KOPT-K1 (cell line): ENCODE data around the gene RNF144B.

Source experiments
- H3K27ac ChIP-seq: fragments of 200-600 bp; sonication (generic); 2 replicates; pipeline ENCODE4 v1.5.1; 2016; ENCODE audit warnings: antibody characterized with exemption, mild to moderate bottlenecking, low read depth, low read length; ENCODE audit not compliant: poor library complexity, severe bottlenecking
- H3K36me3 ChIP-seq: fragments of 200-600 bp; sonication (generic); 2 replicates; pipeline ENCODE4 v1.5.1; 2017; ENCODE audit warnings: antibody characterized with exemption, mild to moderate bottlenecking, low read length, moderate library complexity; ENCODE audit not compliant: insufficient read depth
- H3K9me3 ChIP-seq: fragments of 200-600 bp; sonication (generic); 2 replicates; pipeline ENCODE4 v1.5.1; 2017; ENCODE audit warnings: antibody characterized with exemption, low read length, mild to moderate bottlenecking; ENCODE audit not compliant: insufficient read depth, poor library complexity, severe bottlenecking

Gene RNF144B

GRCh38 chr6:18465410-18466154, 78.4 kb downstream of the RNF144B start:
- H3K9me3 ChIP-seq = no peaks in the 10 kb centered on the region
- H3K36me3 ChIP-seq = no peaks in the 10 kb centered on the region
- no peak overlapping the region for H3K27ac ChIP-seq

- Histone ChIP-seq H3K36me3 (no peaks in the 10 kb centered on the region), H3K27ac (no peak overlapping the region), H3K9me3 (no peaks in the 10 kb centered on the region)
Measured at GRCh38 chr6:18467741-18468502, 80.8 kb downstream of the RNF144B start.

DNA sequence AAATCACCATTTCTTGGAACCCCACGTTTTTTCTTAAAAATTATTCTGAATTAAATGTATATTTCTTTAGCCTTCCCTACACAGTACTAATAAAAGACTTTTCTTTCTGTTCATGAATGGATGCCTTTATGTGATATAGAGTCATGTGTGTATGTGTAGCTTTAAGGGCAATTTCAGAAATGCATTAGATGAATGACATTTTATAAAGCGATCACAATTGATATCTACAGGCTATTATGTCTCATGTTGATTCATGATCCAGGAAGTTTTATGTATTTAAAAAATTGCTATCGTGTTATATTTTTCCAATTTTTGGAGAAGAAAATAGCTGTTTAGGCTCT, 81.3 kb downstream of the RNF144B start:
- no peak overlapping the region for H3K27ac ChIP-seq

GRCh38 chr6:18469536-18469935, 82.4 kb downstream of the RNF144B start:
- Histone ChIP-seq H3K27ac (no peak overlapping the region), H3K36me3 (no peaks in the 10 kb centered on the region), H3K9me3 (no peaks in the 10 kb centered on the region)

More for the DNA sequence above, 81.3 kb downstream of the RNF144B start:
- Histone ChIP-seq H3K9me3 (no peaks in the 10 kb centered on the region), H3K36me3 (no peaks in the 10 kb centered on the region)

GRCh38 chr6:18471232-18471964, 84.2 kb downstream of the RNF144B start:
- Histone ChIP-seq H3K27ac (no peak overlapping the region), H3K9me3 (no peaks in the 10 kb centered on the region), H3K36me3 (no peaks in the 10 kb centered on the region)

DNA sequence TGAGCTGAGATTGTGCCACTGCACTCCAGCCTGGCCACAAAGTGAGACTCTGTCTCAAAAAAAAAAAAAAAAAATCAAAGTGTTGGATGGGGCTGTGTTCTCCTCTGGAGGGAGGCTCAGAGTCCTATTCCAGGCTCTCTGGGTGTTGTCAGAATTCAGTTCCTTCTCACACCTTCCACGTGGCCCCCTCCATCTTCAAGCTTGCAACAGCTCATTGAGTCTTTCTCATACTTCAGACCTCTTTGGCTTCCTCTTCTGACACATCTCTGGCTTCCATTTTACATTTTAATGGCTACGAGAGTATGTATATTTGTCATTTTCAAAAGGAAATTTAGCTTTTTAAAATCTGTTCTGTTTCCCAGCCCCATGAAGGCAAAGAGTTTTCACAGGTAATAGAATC, 85.8 kb downstream of the RNF144B start:
- Histone ChIP-seq H3K36me3 (no peaks in the 10 kb centered on the region), H3K27ac (no peak overlapping the region), H3K9me3 (no peaks in the 10 kb centered on the region)

- Histone ChIP-seq H3K9me3 (no peaks in the 10 kb centered on the region), H3K27ac (no peak overlapping the region), H3K36me3 (no peaks in the 10 kb centered on the region)
Measured at GRCh38 chr6:18473755-18474154, 86.6 kb downstream of the RNF144B start.

DNA sequence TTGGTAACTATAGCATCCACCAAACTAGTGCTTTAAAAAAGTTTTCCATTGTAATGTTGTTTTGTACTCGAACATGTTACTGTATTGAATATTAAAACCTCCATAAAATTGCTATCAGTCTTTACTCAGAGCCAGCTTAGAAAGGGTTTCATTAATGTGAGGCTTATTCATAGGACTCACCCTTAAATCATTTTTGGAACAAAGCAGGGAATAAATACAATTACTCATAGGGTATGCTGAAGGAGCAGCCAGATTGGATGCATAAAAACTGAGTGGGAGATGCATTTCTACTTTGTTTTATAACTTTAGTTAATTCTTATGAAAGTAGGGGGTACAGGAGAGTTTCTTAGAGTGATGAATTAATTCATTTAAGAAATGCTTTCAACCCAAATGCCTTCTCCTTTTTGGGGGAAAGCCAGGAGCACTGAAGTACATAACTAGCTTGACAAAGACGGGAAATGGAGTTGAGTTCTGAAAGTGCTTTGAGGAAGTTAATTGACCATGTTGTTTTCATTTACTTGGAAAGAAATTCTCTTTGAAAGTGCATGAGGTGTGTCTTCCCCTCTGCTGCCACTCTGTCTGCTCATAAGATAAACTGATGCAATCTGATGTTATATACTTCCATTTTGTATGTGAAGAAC, 90.3 kb downstream of the RNF144B start:
- H3K9me3 ChIP-seq = no peaks in the 10 kb centered on the region
- no peaks in the 10 kb centered on the region for H3K36me3 ChIP-seq
- H3K27ac ChIP-seq = no peak overlapping the region

- H3K9me3 ChIP-seq = no peaks in the 10 kb centered on the region
- H3K27ac ChIP-seq = no peak overlapping the region
- H3K36me3 ChIP-seq = no peaks in the 10 kb centered on the region
Measured at GRCh38 chr6:18478610-18479009, 91.5 kb downstream of the RNF144B start.

DNA sequence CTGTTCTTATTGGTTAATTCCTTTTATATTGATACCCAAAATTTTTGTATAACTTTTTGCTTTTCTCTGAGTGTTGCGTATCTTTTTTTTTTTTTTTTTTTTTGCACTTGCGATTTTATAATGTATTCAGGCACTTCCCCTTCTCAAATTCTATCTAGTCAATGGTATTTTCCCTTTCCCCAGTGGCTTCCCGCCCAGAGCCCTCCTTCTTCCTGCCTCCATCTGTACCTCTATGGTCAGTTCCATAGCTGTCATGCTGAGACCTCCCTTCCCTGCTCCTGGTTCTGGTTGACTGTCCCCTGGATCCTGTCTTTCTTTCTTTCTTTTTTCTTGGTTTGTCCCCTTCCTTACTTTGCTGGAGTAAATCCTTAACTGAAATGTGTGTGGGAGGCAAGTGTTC, 94.7 kb downstream of the RNF144B start:
- no peak overlapping the region for H3K27ac ChIP-seq
- H3K36me3 ChIP-seq = no peaks in the 10 kb centered on the region
- H3K9me3 ChIP-seq = no peaks in the 10 kb centered on the region

- no peak overlapping the region for H3K27ac ChIP-seq
Measured at GRCh38 chr6:18485660-18486435, 98.7 kb downstream of the RNF144B start.

DNA sequence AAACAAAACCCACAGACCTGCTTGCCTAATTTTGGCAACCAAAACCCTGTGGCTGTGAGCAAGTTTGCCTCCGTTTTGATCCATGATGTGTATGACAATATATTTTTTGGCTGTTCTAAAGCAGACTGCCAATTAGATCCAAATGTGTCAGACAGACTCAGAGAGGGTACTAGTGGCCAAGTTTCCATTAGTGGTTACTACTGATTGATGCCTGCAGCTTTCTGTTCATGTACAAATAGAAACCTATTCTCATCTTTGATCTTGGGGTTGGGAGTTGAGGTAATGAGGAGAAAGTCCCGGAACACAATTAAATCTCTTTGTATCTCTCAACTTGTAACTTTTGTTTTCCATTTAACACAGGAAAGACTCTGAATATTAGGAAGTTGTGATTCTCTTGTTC, 100.9 kb downstream of the RNF144B start:
- Histone ChIP-seq H3K27ac (no peak overlapping the region), H3K9me3 (no peaks in the 10 kb centered on the region)

More at GRCh38 chr6:18485660-18486435, 98.7 kb downstream of the RNF144B start:
- Histone ChIP-seq H3K36me3 (no peaks in the 10 kb centered on the region), H3K9me3 (no peaks in the 10 kb centered on the region)

GRCh38 chr6:18488526-18489270, 101.5 kb downstream of the RNF144B start:
- H3K9me3 ChIP-seq = no peaks in the 10 kb centered on the region
- H3K27ac ChIP-seq = no peak overlapping the region
- H3K36me3 ChIP-seq = no peaks in the 10 kb centered on the region

More for the DNA sequence above, 100.9 kb downstream of the RNF144B start:
- no peaks in the 10 kb centered on the region for H3K36me3 ChIP-seq

DNA sequence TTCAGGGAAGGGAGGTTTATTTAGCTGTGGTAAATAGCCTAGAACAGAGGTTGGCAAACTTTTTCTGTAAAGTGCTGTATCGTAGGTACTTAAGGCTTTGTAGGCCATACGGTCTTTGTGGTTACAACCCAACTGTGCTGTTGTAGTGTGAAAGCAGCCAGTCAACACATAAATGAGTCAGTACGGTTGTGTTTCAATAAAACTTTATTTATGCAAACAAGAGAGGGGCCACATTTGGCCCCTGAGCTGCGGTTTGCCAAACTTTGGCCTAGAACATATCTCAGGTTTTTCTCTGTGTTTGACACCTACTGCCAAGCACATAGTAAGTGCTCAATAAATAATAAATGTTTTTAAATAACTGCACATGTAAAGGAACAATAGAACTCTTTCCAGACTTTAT, 102.2 kb downstream of the RNF144B start:
- no peaks in the 10 kb centered on the region for H3K36me3 ChIP-seq
- no peaks in the 10 kb centered on the region for H3K9me3 ChIP-seq
- H3K27ac ChIP-seq = no peak overlapping the region
